KMS-11 (cell line): ENCODE measurements around the gene RPL11.
A peak's percentile ranks its signal among the peaks of the same experiment; 100 is the strongest.

Experiments
- H2AFZ ChIP-seq: fragments of 200-600 bp; sonication (generic); 2 replicates; pipeline ENCODE4 v1.6.1; 2016; ENCODE audit warnings: antibody characterized with exemption, mixed run types, low read depth
- H3K27ac ChIP-seq: fragments of 200-600 bp; sonication (generic); 2 replicates; pipeline ENCODE4 v1.6.1; 2016; ENCODE audit warnings: mild to moderate bottlenecking, mixed run types
- H3K27me3 ChIP-seq: fragments of 200-600 bp; sonication (generic); 2 replicates; pipeline ENCODE4 v1.6.1; 2017; ENCODE audit warnings: mild to moderate bottlenecking, low read depth, mixed run types, moderate library complexity; ENCODE audit not compliant: insufficient read depth
- H3K36me3 ChIP-seq: fragments of 200-600 bp; sonication (generic); 2 replicates; pipeline ENCODE4 v1.6.1; 2017; ENCODE audit warnings: mild to moderate bottlenecking, mixed run types; ENCODE audit not compliant: insufficient read depth
- H3K4me1 ChIP-seq: fragments of 200-600 bp; sonication (generic); 2 replicates; pipeline ENCODE4 v1.6.1; 2016; ENCODE audit warnings: mild to moderate bottlenecking, low read depth, mixed run types; ENCODE audit not compliant: poor library complexity, severe bottlenecking
- H3K4me2 ChIP-seq: fragments of 200-600 bp; sonication (generic); 2 replicates; pipeline ENCODE4 v1.7.0; 2016; ENCODE audit warnings: mild to moderate bottlenecking, mixed run types
- H3K4me3 ChIP-seq: fragments of 200-600 bp; sonication (generic); IDR thresholded peaks from 2 replicates; pipeline ENCODE4 v1.6.1; 2017; ENCODE audit warnings: low read depth, low read length, mixed read lengths; ENCODE audit not compliant: insufficient read depth
- H3K79me2 ChIP-seq: fragments of 200-600 bp; sonication (generic); 2 replicates; pipeline ENCODE4 v1.6.1; 2016; ENCODE audit warnings: low read depth, mixed run types; ENCODE audit not compliant: insufficient read depth
- H3K9ac ChIP-seq: fragments of 200-600 bp; sonication (generic); 2 replicates; pipeline ENCODE4 v1.6.1; 2016; ENCODE audit warnings: mild to moderate bottlenecking, mixed run types
- H4K20me1 ChIP-seq: fragments of 200-600 bp; sonication (generic); 2 replicates; pipeline ENCODE4 v1.6.1; 2016; ENCODE audit warnings: mild to moderate bottlenecking, mixed run types; ENCODE audit not compliant: insufficient read depth
- TF ChIP-seq, protein P1 (sequence below): fragments of 200-600 bp; sonication (generic); conservative IDR thresholded peaks from 2 replicates; pipeline ENCODE4 v1.6.1; 2017; ENCODE audit warnings: low read depth, mild to moderate bottlenecking, antibody characterized with exemption, low read length, moderate library complexity, mixed read lengths

The RPL11 gene

DNA sequence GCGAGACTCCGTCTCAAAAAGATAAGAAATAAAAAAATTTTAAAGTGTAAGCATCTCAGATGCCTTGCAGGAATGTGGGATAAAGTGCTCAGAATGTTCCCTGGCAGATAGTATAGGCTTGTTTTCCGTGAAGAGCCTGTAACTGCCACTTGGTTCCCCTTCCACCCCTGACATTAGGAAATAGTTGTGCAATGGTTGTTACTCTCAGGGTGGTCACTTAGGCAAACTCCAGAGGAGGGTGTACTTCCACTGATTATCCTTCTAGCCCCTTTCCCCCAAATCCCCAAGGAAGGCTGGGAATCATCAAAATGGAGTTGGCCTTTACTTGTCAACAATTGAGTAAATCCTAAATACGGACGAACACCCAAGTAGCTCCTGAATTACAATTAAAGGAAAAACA lies 10.4 kb downstream of the RPL11 start:
- no peaks in the 10 kb centered on the region for H3K27me3 ChIP-seq
- peaks cover 23% of the 10 kb centered on the region; the same call in 1 of the 2 replicates for H3K36me3 ChIP-seq
- H3K9ac ChIP-seq, result no peak overlapping the region
- H2AFZ ChIP-seq, result no peak overlapping the region
- H3K4me3 ChIP-seq, result no peak overlapping the region
- peaks cover 26% of the 10 kb centered on the region; the same call in 1 of the 2 replicates for H3K79me2 ChIP-seq
- TF ChIP-seq, protein P1, sequence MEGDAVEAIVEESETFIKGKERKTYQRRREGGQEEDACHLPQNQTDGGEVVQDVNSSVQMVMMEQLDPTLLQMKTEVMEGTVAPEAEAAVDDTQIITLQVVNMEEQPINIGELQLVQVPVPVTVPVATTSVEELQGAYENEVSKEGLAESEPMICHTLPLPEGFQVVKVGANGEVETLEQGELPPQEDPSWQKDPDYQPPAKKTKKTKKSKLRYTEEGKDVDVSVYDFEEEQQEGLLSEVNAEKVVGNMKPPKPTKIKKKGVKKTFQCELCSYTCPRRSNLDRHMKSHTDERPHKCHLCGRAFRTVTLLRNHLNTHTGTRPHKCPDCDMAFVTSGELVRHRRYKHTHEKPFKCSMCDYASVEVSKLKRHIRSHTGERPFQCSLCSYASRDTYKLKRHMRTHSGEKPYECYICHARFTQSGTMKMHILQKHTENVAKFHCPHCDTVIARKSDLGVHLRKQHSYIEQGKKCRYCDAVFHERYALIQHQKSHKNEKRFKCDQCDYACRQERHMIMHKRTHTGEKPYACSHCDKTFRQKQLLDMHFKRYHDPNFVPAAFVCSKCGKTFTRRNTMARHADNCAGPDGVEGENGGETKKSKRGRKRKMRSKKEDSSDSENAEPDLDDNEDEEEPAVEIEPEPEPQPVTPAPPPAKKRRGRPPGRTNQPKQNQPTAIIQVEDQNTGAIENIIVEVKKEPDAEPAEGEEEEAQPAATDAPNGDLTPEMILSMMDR, result no peak
- H3K27ac ChIP-seq, result no peak overlapping the region
- H4K20me1 ChIP-seq, result peaks cover 20% of the 10 kb centered on the region
- no peak overlapping the region for H3K4me2 ChIP-seq
- H3K4me1 ChIP-seq, result peaks cover 19% of the 10 kb centered on the region

DNA sequence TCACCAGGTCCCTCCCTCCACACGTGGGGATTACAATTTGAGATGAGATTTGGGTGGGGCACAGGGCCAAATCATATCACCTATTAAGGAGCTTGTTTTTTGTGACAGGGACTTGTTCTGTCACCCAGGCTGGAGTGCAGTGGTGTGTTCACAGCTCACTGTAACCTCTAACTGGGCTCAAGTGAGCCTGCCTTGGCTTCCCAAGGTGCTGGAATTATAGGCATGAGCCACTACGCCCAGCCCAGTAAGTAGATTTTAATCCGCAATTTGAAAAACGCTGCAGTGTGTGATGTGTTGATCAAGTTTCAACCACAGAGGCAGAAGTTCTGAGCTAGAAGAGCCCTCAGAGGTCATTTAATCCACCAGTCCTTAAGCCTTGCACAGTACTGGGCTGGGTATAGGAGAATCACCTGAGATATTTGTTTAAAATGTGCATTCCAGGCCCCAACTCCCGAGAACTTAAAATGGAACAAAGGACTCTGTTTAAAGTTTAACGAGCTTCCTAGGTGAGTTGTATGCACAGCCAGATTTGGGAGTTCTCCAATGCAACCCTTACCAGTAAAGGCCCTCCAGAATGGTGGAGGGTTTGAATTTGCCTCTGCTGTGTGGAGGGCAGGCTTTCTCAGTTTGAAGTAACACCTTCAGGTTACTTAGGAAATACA lies 13.4 kb downstream of the RPL11 start:
- Histone ChIP-seq H3K9ac (no peak overlapping the region), H3K27me3 (no peaks in the 10 kb centered on the region), H3K79me2 (peaks cover under 1% of the 10 kb centered on the region; the same call in 1 of the 2 replicates), H3K4me1 (no peaks in the 10 kb centered on the region), H3K4me2 (no peak overlapping the region), H3K27ac (no peak overlapping the region; the same call in 1 of the 2 replicates), H3K36me3 (no peaks in the 10 kb centered on the region), H3K4me3 (no peak overlapping the region), H4K20me1 (no peaks in the 10 kb centered on the region; the same call in 1 of the 2 replicates), H2AFZ (no peak overlapping the region)
- TF ChIP-seq, protein P1, result no peak

DNA sequence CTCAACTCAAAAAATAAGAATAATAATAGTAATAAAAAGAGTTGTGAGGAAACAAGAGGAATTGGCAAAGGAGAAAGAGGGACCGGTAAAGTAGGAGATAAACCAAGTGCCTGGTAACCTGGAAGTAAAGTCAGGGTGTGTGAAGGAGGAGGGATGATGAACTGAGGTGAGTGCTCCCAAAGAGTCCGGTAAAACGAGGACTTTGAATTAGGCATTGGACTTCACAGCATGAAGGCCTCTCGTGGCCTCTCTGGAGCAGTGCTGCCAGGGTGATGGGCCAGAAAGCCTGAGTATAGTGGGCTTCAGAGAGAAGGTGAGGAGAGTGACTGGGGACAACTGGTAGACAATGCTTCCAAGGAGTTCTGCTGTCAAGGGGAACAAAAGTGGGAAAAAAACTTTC lies 17.6 kb downstream of the RPL11 start:
- no peaks in the 10 kb centered on the region for H3K79me2 ChIP-seq
- TF ChIP-seq, protein P1, result no peak
- H3K36me3 ChIP-seq, result no peaks in the 10 kb centered on the region
- no peak overlapping the region for H3K9ac ChIP-seq
- H3K4me2 ChIP-seq, result no peak overlapping the region
- no peaks in the 10 kb centered on the region for H3K4me1 ChIP-seq
- H3K4me3 ChIP-seq, result no peak overlapping the region
- no peak overlapping the region for H3K27ac ChIP-seq
- no peak overlapping the region for H2AFZ ChIP-seq
- H3K27me3 ChIP-seq, result no peaks in the 10 kb centered on the region
- H4K20me1 ChIP-seq, result no peaks in the 10 kb centered on the region

DNA sequence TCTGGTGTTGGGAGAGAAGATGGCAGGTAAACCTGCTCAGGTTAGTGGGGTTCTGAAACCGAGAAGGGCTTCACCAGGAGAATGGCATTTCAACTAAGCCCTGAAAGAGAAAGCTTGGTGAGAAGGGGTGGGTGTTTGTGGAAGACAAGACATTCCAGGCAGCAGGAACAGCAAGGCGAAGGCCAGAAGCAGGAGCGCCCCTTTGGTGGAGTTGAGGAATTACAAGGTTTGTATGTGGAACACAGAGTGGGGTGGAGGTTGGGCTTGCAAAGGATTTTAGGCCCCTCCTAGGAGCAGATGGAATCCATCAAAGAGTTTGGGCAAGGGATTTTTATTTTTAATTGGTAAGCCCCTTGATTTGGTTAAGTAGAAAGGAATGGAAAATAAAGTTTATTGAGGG lies 26.9 kb downstream of the RPL11 start:
- H3K9ac ChIP-seq, result no peak overlapping the region
- no peaks in the 10 kb centered on the region for H3K79me2 ChIP-seq
- no peak overlapping the region; the same call in 1 of the 2 replicates for H3K27ac ChIP-seq
- no peak overlapping the region for H2AFZ ChIP-seq
- H3K4me3 ChIP-seq, result no peak overlapping the region
- peaks cover 47% of the 10 kb centered on the region for H3K4me1 ChIP-seq
- H3K4me2 ChIP-seq, result peak overlapping the region; percentile 13; the same call in 1 of the 2 replicates
- no peaks in the 10 kb centered on the region; the same call in 1 of the 2 replicates for H4K20me1 ChIP-seq
- no peaks in the 10 kb centered on the region for H3K36me3 ChIP-seq
- TF ChIP-seq, protein P1, result peak; percentile 87
- H3K27me3 ChIP-seq, result no peaks in the 10 kb centered on the region
